Esophagus squamous epithelium (tissue), 4 donors: ENCODE measurements around the gene NEK1.

ENCODE experiments used
- POLR2A ChIP-seq, 4 donors: fragments of 450-650 bp; IDR thresholded peaks; one replicate each; pipeline ENCODE4 v1.6.1; 2017; ENCODE audit warnings: antibody characterized with exemption in 4 of 4, mild to moderate bottlenecking in 4 of 4, moderate library complexity in 3 of 4
- TF ChIP-seq, protein P1 (sequence below), 6 experiments: fragments of 450-650 bp in 4 of 6; fragments of 200-600 bp in 2 of 6; sonication (generic) in 2 of 6; IDR thresholded peaks; one replicate each; pipeline ENCODE4 v1.5.1; 2016 to 2019; ENCODE audit warnings: antibody characterized with exemption in 6 of 6, mild to moderate bottlenecking in 4 of 6, moderate library complexity in 4 of 6

DNA sequence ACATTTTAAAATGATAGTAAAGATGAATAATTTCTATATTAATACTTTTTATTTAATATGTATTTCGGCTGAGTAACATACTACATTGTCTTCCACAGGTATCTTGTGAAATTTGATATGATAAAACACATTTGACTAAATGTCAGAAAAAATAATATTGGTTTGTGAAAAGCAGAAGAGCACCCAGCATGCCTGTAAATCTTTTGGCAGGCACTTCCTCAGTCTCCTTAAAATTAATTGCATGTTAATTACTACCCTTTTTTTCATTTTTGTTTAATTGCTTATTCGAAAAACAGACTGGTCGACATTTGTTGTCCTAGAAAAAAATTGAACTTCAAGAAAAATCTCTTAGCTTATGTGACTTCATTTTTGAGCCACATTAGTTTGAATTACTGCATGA is 48.5 kb upstream of the NEK1 start:
- TF ChIP-seq POLR2A (IDR thresholded peaks at IDR 0.05) = no peak
- TF ChIP-seq, protein P1, sequence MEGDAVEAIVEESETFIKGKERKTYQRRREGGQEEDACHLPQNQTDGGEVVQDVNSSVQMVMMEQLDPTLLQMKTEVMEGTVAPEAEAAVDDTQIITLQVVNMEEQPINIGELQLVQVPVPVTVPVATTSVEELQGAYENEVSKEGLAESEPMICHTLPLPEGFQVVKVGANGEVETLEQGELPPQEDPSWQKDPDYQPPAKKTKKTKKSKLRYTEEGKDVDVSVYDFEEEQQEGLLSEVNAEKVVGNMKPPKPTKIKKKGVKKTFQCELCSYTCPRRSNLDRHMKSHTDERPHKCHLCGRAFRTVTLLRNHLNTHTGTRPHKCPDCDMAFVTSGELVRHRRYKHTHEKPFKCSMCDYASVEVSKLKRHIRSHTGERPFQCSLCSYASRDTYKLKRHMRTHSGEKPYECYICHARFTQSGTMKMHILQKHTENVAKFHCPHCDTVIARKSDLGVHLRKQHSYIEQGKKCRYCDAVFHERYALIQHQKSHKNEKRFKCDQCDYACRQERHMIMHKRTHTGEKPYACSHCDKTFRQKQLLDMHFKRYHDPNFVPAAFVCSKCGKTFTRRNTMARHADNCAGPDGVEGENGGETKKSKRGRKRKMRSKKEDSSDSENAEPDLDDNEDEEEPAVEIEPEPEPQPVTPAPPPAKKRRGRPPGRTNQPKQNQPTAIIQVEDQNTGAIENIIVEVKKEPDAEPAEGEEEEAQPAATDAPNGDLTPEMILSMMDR (IDR thresholded peaks at IDR 0.05) = no peak
